A549 (cell line): ENCODE data around the gene VPS37D. TPM values are rescaled to one million over a fixed set of nuclear protein-coding genes. Genes with fewer than 3 reads are reported as not detected.

Source experiments
- ATAC-seq, 2 experiments: fragments of 200-7000 bp in 1 of 2; fragments of >200 bp in 1 of 2; cut with Nextera tagmentation in 1 of 2; cut with Tn5 transposase in 1 of 2; 3 replicates each; pipeline versions ENCODE4 v1.8.0 to v1.9.1; 2018 to 2020; ENCODE audit warnings: mild to moderate bottlenecking in 1 of 2, moderate library complexity in 1 of 2
- CTCF ChIA-PET: fragments of 300-600 bp; sonication (Branson Sonifier 250); formaldehyde crosslinking; extraction: SDS; loops from one replicate; lab custom pipeline; 2021; ENCODE audit warnings: antibody characterized with exemption, inconsistent platforms; lab: Yijun Ruan, JAX
- POLR2A ChIA-PET: fragments of 350-600 bp; formaldehyde crosslinking; extraction: SDS; loops from one replicate; lab custom pipeline; 2021; ENCODE audit warnings: antibody characterized with exemption, inconsistent platforms; lab: Yijun Ruan, JAX
- DNase-seq, 2 experiments: peaks; one replicate each; pipeline versions ENCODE4 v3.0.0 to v3.0.0-alpha.2; 2011 to 2016; ENCODE audit warnings: low read depth in 1 of 2, low spot score in 1 of 2
- FAIRE-seq: peaks from 2 replicates; lab custom pipeline; 2011; peaks lifted over from hg19 to GRCh38; lab: Jason Lieb, UNC
- H3K27ac ChIP-seq, 2 experiments: fragments of >200 bp; sonication (Bioruptor Twin); formaldehyde crosslinking; 3 replicates each; pipeline ENCODE4 v1.5.1; 2016 to 2017
- H3K4me1 ChIP-seq: fragments of >200 bp; sonication (Bioruptor Twin); formaldehyde crosslinking; 3 replicates; pipeline ENCODE4 v1.6.1; 2016
- H3K4me2 ChIP-seq: fragments of >200 bp; sonication (Bioruptor Twin); formaldehyde crosslinking; 3 replicates; pipeline ENCODE4 v1.6.1; 2016
- H3K4me3 ChIP-seq: fragments of >200 bp; sonication (Bioruptor Twin); formaldehyde crosslinking; 3 replicates; pipeline ENCODE4 v1.5.1; 2016
- H3K9me3 ChIP-seq: fragments of >200 bp; sonication (Bioruptor Twin); formaldehyde crosslinking; 3 replicates; pipeline ENCODE4 v1.6.1; 2016
- BCL3 ChIP-seq: fragments of >200 bp; sonication (Bioruptor Twin); formaldehyde crosslinking; IDR thresholded peaks from 3 replicates; pipeline ENCODE4 v1.6.1; 2016
- CBX2 ChIP-seq: fragments of 200-600 bp; sonication (generic); IDR thresholded peaks from 2 replicates; pipeline ENCODE4 v1.6.1; 2016; ENCODE audit warnings: low read depth, mild to moderate bottlenecking, borderline replicate concordance
- CEBPB ChIP-seq, 2 experiments: fragments of >200 bp in 1 of 2; sonication (Bioruptor Twin) in 1 of 2; formaldehyde crosslinking in 1 of 2; IDR thresholded peaks; 2 replicates each; pipeline ENCODE4 v1.6.1; 2012 to 2016
- EHF ChIP-seq: fragments of 250-450 bp; sonication (Bioruptor Pico); IDR thresholded peaks from 2 replicates; pipeline ENCODE4 v1.5.0; 2020; ENCODE audit warnings: mild to moderate bottlenecking
- EP300 ChIP-seq, 2 experiments: fragments of >200 bp; sonication (Bioruptor Twin); formaldehyde crosslinking; IDR thresholded peaks; 2 replicates in 1 of 2; 3 replicates in 1 of 2; pipeline ENCODE4 v1.6.1; 2016 to 2017
- ESRRA ChIP-seq: fragments of 150-350 bp; IDR thresholded peaks from 2 replicates; pipeline ENCODE4 v1.6.1; 2014; ENCODE audit warnings: mild to moderate bottlenecking, low read length, borderline replicate concordance
- FOSL2 ChIP-seq, 2 experiments: fragments of 450-650 bp in 1 of 2; fragments of >200 bp in 1 of 2; sonication (Bioruptor Twin) in 1 of 2; formaldehyde crosslinking; IDR thresholded peaks; 2 replicates each; pipeline versions ENCODE4 v1.5.0 to v1.6.1; 2016 to 2020; ENCODE audit warnings: mild to moderate bottlenecking in 1 of 2, moderate library complexity in 1 of 2
- GATA3 ChIP-seq: IDR thresholded peaks from 2 replicates; pipeline ENCODE4 v1.6.1; 2012; ENCODE audit warnings: borderline replicate concordance
- HDAC2 ChIP-seq: fragments of 200-600 bp; sonication (generic); IDR thresholded peaks from 2 replicates; pipeline ENCODE4 v1.6.1; 2016
- HES2 ChIP-seq: fragments of >200 bp; sonication (Bioruptor Twin); formaldehyde crosslinking; IDR thresholded peaks from 2 replicates; pipeline ENCODE4 v1.6.1; 2016
- HOXB13 ChIP-seq: fragments of 250-450 bp; sonication (Bioruptor Pico); IDR thresholded peaks from 2 replicates; pipeline ENCODE4 v1.5.0; 2020; ENCODE audit warnings: low read depth, mild to moderate bottlenecking, moderate library complexity
- JUN ChIP-seq, 2 experiments: fragments of >200 bp; sonication (Bioruptor Twin); formaldehyde crosslinking; IDR thresholded peaks; 2 replicates in 1 of 2; 3 replicates in 1 of 2; pipeline ENCODE4 v1.6.1; 2016 to 2017
- KDM5A ChIP-seq: fragments of 200-600 bp; sonication (generic); IDR thresholded peaks from 2 replicates; pipeline ENCODE4 v1.6.1; 2016; ENCODE audit warnings: antibody characterized with exemption, mild to moderate bottlenecking
- MAX ChIP-seq: IDR thresholded peaks from 2 replicates; pipeline ENCODE4 v1.6.1; 2012
- NFE2L2 ChIP-seq: fragments of 150-350 bp; conservative IDR thresholded peaks from 2 replicates; pipeline ENCODE4 v1.6.1; 2014; ENCODE audit warnings: low read length
- NR3C1 ChIP-seq: fragments of >200 bp; sonication (Bioruptor Twin); formaldehyde crosslinking; IDR thresholded peaks from 3 replicates; pipeline ENCODE4 v1.6.1; 2017
- PBX3 ChIP-seq: IDR thresholded peaks from 2 replicates; pipeline ENCODE4 v1.6.1; 2012
- POLR2AphosphoS2 ChIP-seq: conservative IDR thresholded peaks from 2 replicates; pipeline ENCODE4 v1.6.1; 2012; ENCODE audit warnings: low read length, improper control_type of control experiment, inconsistent platforms
- RAD21 ChIP-seq, 2 experiments: fragments of >200 bp in 1 of 2; sonication (Bioruptor Twin) in 1 of 2; formaldehyde crosslinking in 1 of 2; IDR thresholded peaks in 1 of 2; conservative IDR thresholded peaks in 1 of 2; 2 replicates in 1 of 2; 3 replicates in 1 of 2; pipeline ENCODE4 v1.6.1; 2012 to 2018; ENCODE audit warnings: inconsistent platforms in 1 of 2
- RCOR1 ChIP-seq: fragments of 150-350 bp; IDR thresholded peaks from 2 replicates; pipeline ENCODE4 v1.6.1; 2014; ENCODE audit warnings: antibody characterized with exemption, low read length, low read depth
- USF2 ChIP-seq: fragments of 450-650 bp; IDR thresholded peaks from 2 replicates; pipeline ENCODE4 v1.6.1; 2014; ENCODE audit warnings: antibody characterized with exemption
- ZC3H11A ChIP-seq: fragments of 450-650 bp; IDR thresholded peaks from 2 replicates; pipeline ENCODE4 v1.6.1; 2014; ENCODE audit warnings: antibody characterized with exemption, mild to moderate bottlenecking
- ZNF302 ChIP-seq: fragments of 250-450 bp; sonication (Bioruptor Pico); IDR thresholded peaks from 2 replicates; pipeline ENCODE4 v1.9.0; 2021; ENCODE audit warnings: inconsistent platforms, mild to moderate bottlenecking, moderate library complexity
- WGBS: methylation state at CpG from one replicate; pipeline ENCODE4 v1.1.6; 2017; ENCODE audit errors: missing lambda C conversion rate; 5-methylcytosine and 5-hydroxymethylcytosine counted together
- polyA plus RNA-seq, 4 experiments: library from polyadenylated mRNA; depleted of rRNA in 3 of 4; stranded (reverse); fragments of >200 nt; fragmentation: RNase III in 1 of 4; extraction: RNeasy Plus Mini Kit Qiagen cat#74134 plus additional on column Dnase treatment in 1 of 4; gene quantifications; 2 replicates in 3 of 4; 3 replicates in 1 of 4; pipeline ENCODE4 v1.2.3, GENCODE V29; 2011 to 2017

VPS37D gene
- polyA plus RNA-seq, 2 of the 4 experiments (the other 2 are of a cell fraction): 2.6 to 3.3 TPM

GRCh38 chr7:73698410-73698809, 30.8 kb downstream of the VPS37D start:
- Histone ChIP-seq H3K4me1 (peaks cover 48% of the 10 kb centered on the region), H3K9me3 (no peaks in the 10 kb centered on the region), H3K4me2 (no peak overlapping the region), H3K27ac (peak overlapping the region in 1 of 2 experiments; percentile 99; a peak in 3 of 6 replicates), H3K4me3 (no peak overlapping the region)
- CTCF ChIA-PET: interaction anchor here (0.7 to 10.0 kb wide), 8 partner anchors 10 to 92 kb away, joined by 3 to 139 read pairs (median 9); partner anchors contain the start of genes BUD23, DNAJC30, STX1A and VPS37D
- TF ChIP-seq PBX3: 0 out of 2 replicates have a peak, but pooled peaks have one; percentile 30
- peak; percentile 93 for TF ChIP-seq POLR2AphosphoS2
- TF ChIP-seq HOXB13 (CRISPR knock-in tag): no peak
- no peak for TF ChIP-seq RCOR1
- ATAC-seq (no peak), FAIRE-seq (no peak), DNase-seq (no peak)
- WGBS: 87% methylated on average over 5 of the region's 7 CpGs
- POLR2A ChIA-PET: interaction anchor here (0.6 to 2.1 kb wide), 4 partner anchors 7 to 27 kb away, joined by 3 to 16 read pairs (median 4); no protein-coding TSS in a partner anchor

GRCh38 chr7:73699370-73700068, 31.9 kb downstream of the VPS37D start:
- Histone ChIP-seq H3K9me3 (no peaks in the 10 kb centered on the region), H3K4me2 (0 out of 3 replicates have a peak overlapping the region, but pooled peaks have one; percentile 7), H3K27ac (peak overlapping the region; percentile 42 to 99; a peak in 5 of 6 replicates), H3K4me3 (no peak overlapping the region), H3K4me1 (peaks cover 60% of the 10 kb centered on the region)
- CTCF ChIA-PET: interaction anchor here (2.3 to 10.0 kb wide), 6 partner anchors 8 to 93 kb away, joined by 17 to 139 read pairs (median 52); partner anchors contain the start of gene STX1A
- ATAC-seq (no peak), FAIRE-seq (no peak), DNase-seq (no peak)
- peak; percentile 60 for TF ChIP-seq USF2
- TF ChIP-seq JUN (IDR thresholded peaks at IDR 0.05): peak in 1 of 2 experiments; percentile 3; a peak in 1 of 5 replicates
- TF ChIP-seq POLR2AphosphoS2: peak; percentile 46; the same call in 1 of the 2 replicates
- TF ChIP-seq HOXB13 (CRISPR knock-in tag): no peak
- TF ChIP-seq, all 56 proteins: peak for 3
- WGBS: 80% methylated on average over 9 of the region's 15 CpGs
- POLR2A ChIA-PET: interaction anchor here (0.5 kb wide), 1 partner anchor 12 kb away, joined by 4 read pairs; no protein-coding TSS in a partner anchor

- TF ChIP-seq NR3C1 (no peak), HES2 (no peak), CEBPB (IDR thresholded peaks at IDR 0.05) (no peak), EHF (CRISPR knock-in tag) (no peak), NFE2L2 (no peak), EP300 (IDR thresholded peaks at IDR 0.05) (no peak), JUN (IDR thresholded peaks at IDR 0.05) (peak in 1 of 2 experiments; percentile 50; a peak in 1 of 5 replicates), KDM5A (no peak)
- 0 out of 3 replicates have a peak overlapping the region, but pooled peaks have one; percentile 7 for H3K4me2 ChIP-seq
- no peaks in the 10 kb centered on the region for H3K9me3 ChIP-seq
- DNase-seq (no peak), ATAC-seq (no peak), FAIRE-seq (no peak)
- POLR2A ChIA-PET: interaction anchor here (0.5 kb wide), 1 partner anchor 12 kb away, joined by 4 read pairs; no protein-coding TSS in a partner anchor
- peaks cover 62% of the 10 kb centered on the region for H3K4me1 ChIP-seq
- H3K4me3 ChIP-seq: no peak overlapping the region
- H3K27ac ChIP-seq: peak overlapping the region; percentile 42 to 99; a peak in 4 of 6 replicates
- CTCF ChIA-PET: interaction anchor here (0.6 to 10.0 kb wide), 10 partner anchors 8 to 168 kb away, joined by 3 to 139 read pairs (median 24); partner anchors contain the start of gene STX1A
- WGBS: 76% methylated on average over 10 of the region's 14 CpGs
Observed at GRCh38 chr7:73700069-73700423, 32.4 kb downstream of the VPS37D start.

GRCh38 chr7:73700581-73701134, 33.0 kb downstream of the VPS37D start:
- H3K27ac ChIP-seq: peak overlapping the region; percentile 99 to 100; a peak in 5 of 6 replicates
- 72% methylated on average over 10 of the region's 15 CpGs for WGBS
- no peak for ATAC-seq
- no peaks in the 10 kb centered on the region for H3K9me3 ChIP-seq
- ChIA-PET POLR2A (interaction anchor here (2.2 kb wide), 1 partner anchor 10 kb away, joined by 6 read pairs; no protein-coding TSS in a partner anchor), CTCF (interaction anchor here (0.6 to 10.0 kb wide), 17 partner anchors 9 to 448 kb away, joined by 3 to 139 read pairs (median 5); partner anchors contain the start of gene STX1A)
- no peak for DNase-seq
- H3K4me1 ChIP-seq: peaks cover 67% of the 10 kb centered on the region
- no peak overlapping the region for H3K4me2 ChIP-seq
- no peak for FAIRE-seq
- H3K4me3 ChIP-seq: no peak overlapping the region
- no peak for TF ChIP-seq NR3C1
- no peak for TF ChIP-seq BCL3
- no peak for TF ChIP-seq FOSL2 (IDR thresholded peaks at IDR 0.05)
- no peak for TF ChIP-seq FOSL2 (CRISPR knock-in tag; IDR thresholded peaks at IDR 0.05)
- no peak for TF ChIP-seq ZNF302
- TF ChIP-seq HDAC2: no peak
- TF ChIP-seq ESRRA: no peak
- TF ChIP-seq GATA3: no peak
- no peak for TF ChIP-seq RAD21 (conservative IDR thresholded peaks at IDR 0.05 in 1 of 2, IDR thresholded peaks at IDR 0.05 in 1 of 2)
- TF ChIP-seq POLR2AphosphoS2: no peak; the same call in 1 of the 2 replicates
- TF ChIP-seq ZC3H11A: no peak
- no peak for TF ChIP-seq MAX
- no peak for TF ChIP-seq CBX2
